ENCODE results near the gene FBXL12.
"Not testable (repeated sequence)": the region's sequence is repeated elsewhere in the genome, so short reads cannot be mapped to it uniquely, and the experiment has no call there.

GRCh38 chr19:9788604-9789003, 30.3 kb downstream of the FBXL12 start:
- TF ChIP-seq, protein P1, sequence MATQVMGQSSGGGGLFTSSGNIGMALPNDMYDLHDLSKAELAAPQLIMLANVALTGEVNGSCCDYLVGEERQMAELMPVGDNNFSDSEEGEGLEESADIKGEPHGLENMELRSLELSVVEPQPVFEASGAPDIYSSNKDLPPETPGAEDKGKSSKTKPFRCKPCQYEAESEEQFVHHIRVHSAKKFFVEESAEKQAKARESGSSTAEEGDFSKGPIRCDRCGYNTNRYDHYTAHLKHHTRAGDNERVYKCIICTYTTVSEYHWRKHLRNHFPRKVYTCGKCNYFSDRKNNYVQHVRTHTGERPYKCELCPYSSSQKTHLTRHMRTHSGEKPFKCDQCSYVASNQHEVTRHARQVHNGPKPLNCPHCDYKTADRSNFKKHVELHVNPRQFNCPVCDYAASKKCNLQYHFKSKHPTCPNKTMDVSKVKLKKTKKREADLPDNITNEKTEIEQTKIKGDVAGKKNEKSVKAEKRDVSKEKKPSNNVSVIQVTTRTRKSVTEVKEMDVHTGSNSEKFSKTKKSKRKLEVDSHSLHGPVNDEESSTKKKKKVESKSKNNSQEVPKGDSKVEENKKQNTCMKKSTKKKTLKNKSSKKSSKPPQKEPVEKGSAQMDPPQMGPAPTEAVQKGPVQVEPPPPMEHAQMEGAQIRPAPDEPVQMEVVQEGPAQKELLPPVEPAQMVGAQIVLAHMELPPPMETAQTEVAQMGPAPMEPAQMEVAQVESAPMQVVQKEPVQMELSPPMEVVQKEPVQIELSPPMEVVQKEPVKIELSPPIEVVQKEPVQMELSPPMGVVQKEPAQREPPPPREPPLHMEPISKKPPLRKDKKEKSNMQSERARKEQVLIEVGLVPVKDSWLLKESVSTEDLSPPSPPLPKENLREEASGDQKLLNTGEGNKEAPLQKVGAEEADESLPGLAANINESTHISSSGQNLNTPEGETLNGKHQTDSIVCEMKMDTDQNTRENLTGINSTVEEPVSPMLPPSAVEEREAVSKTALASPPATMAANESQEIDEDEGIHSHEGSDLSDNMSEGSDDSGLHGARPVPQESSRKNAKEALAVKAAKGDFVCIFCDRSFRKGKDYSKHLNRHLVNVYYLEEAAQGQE (IDR thresholded peaks at IDR 0.05): not testable (repeated sequence)
- TF ChIP-seq, protein P2, sequence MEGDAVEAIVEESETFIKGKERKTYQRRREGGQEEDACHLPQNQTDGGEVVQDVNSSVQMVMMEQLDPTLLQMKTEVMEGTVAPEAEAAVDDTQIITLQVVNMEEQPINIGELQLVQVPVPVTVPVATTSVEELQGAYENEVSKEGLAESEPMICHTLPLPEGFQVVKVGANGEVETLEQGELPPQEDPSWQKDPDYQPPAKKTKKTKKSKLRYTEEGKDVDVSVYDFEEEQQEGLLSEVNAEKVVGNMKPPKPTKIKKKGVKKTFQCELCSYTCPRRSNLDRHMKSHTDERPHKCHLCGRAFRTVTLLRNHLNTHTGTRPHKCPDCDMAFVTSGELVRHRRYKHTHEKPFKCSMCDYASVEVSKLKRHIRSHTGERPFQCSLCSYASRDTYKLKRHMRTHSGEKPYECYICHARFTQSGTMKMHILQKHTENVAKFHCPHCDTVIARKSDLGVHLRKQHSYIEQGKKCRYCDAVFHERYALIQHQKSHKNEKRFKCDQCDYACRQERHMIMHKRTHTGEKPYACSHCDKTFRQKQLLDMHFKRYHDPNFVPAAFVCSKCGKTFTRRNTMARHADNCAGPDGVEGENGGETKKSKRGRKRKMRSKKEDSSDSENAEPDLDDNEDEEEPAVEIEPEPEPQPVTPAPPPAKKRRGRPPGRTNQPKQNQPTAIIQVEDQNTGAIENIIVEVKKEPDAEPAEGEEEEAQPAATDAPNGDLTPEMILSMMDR (IDR thresholded peaks at IDR 0.05; ENCODE audit: low read depth, low read length, missing input control): not testable (repeated sequence)

All from liver (tissue), 2 donors.